A549 (cell line): Measurements from ENCODE around the gene ADAM19.

Source experiments
- BHLHE40 ChIP-seq: IDR thresholded peaks from 2 replicates; pipeline ENCODE4 v1.6.1; 2012; ENCODE audit warnings: low read depth, low read length, inconsistent platforms
- CHD2 ChIP-seq: fragments of 150-350 bp; IDR thresholded peaks from 2 replicates; pipeline ENCODE4 v1.6.1; 2014; ENCODE audit warnings: low read length; ENCODE audit not compliant: partially characterized antibody
- ESRRA ChIP-seq: fragments of 150-350 bp; IDR thresholded peaks from 2 replicates; pipeline ENCODE4 v1.6.1; 2014; ENCODE audit warnings: mild to moderate bottlenecking, low read length, borderline replicate concordance
- POLR2A ChIP-seq: IDR thresholded peaks from 2 replicates; pipeline ENCODE4 v1.6.1; 2012; ENCODE audit warnings: mild to moderate bottlenecking, low read length
- RAD21 ChIP-seq, 2 experiments: fragments of >200 bp in 1 of 2; sonication (Bioruptor Twin) in 1 of 2; formaldehyde crosslinking in 1 of 2; IDR thresholded peaks in 1 of 2; conservative IDR thresholded peaks in 1 of 2; 2 replicates in 1 of 2; 3 replicates in 1 of 2; pipeline ENCODE4 v1.6.1; 2012 to 2018; ENCODE audit warnings: inconsistent platforms in 1 of 2
- RARB ChIP-seq: fragments of 250-450 bp; sonication (Bioruptor Pico); IDR thresholded peaks from 2 replicates; pipeline ENCODE4 v1.8.0; 2021; ENCODE audit warnings: mild to moderate bottlenecking, moderate library complexity
- USF2 ChIP-seq: fragments of 450-650 bp; IDR thresholded peaks from 2 replicates; pipeline ENCODE4 v1.6.1; 2014; ENCODE audit warnings: antibody characterized with exemption
- ZSCAN20 ChIP-seq: fragments of 250-450 bp; sonication (Bioruptor Pico); IDR thresholded peaks from 2 replicates; pipeline ENCODE4 v1.8.0; 2022; ENCODE audit warnings: mild to moderate bottlenecking, moderate library complexity
- TF ChIP-seq, protein P1 (sequence below): fragments of >200 bp; sonication (Bioruptor Twin); formaldehyde crosslinking; IDR thresholded peaks from 3 replicates; pipeline ENCODE4 v1.5.1; 2016
- TF ChIP-seq, protein P2 (sequence below): fragments of 150-350 bp; IDR thresholded peaks from 2 replicates; pipeline ENCODE4 v1.6.1; 2014; ENCODE audit warnings: low read depth, mild to moderate bottlenecking, low read length

DNA sequence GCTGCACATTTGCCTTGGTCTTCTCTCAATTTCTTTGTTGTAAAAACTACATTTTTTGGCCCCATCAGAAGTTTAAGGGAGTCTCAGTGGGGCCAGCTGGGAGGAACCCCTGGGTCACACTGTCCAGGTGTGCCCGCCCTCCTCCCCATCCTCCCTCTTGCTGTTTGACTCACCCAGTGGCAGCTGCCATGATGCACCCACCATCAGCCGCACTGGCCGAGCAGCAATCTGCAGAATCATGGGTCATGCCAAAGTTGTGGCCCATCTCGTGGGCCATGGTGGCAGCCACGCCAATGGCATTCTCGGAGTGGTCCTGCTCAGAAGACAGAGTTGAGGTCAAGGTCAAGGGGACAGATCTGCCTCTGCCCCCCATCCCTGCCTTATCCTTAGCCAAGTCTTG lies 70.1 kb downstream of the ADAM19 start:
- TF ChIP-seq, protein P1, sequence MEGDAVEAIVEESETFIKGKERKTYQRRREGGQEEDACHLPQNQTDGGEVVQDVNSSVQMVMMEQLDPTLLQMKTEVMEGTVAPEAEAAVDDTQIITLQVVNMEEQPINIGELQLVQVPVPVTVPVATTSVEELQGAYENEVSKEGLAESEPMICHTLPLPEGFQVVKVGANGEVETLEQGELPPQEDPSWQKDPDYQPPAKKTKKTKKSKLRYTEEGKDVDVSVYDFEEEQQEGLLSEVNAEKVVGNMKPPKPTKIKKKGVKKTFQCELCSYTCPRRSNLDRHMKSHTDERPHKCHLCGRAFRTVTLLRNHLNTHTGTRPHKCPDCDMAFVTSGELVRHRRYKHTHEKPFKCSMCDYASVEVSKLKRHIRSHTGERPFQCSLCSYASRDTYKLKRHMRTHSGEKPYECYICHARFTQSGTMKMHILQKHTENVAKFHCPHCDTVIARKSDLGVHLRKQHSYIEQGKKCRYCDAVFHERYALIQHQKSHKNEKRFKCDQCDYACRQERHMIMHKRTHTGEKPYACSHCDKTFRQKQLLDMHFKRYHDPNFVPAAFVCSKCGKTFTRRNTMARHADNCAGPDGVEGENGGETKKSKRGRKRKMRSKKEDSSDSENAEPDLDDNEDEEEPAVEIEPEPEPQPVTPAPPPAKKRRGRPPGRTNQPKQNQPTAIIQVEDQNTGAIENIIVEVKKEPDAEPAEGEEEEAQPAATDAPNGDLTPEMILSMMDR = no peak
- no peak for TF ChIP-seq POLR2A
- TF ChIP-seq CHD2 = no peak
- TF ChIP-seq RARB (CRISPR knock-in tag) = no peak
- TF ChIP-seq RAD21 (conservative IDR thresholded peaks at IDR 0.05 in 1 of 2, IDR thresholded peaks at IDR 0.05 in 1 of 2) = no peak
- TF ChIP-seq USF2 = no peak
- no peak for TF ChIP-seq ESRRA
- TF ChIP-seq ZSCAN20 (CRISPR knock-in tag) = no peak
- TF ChIP-seq, protein P2, sequence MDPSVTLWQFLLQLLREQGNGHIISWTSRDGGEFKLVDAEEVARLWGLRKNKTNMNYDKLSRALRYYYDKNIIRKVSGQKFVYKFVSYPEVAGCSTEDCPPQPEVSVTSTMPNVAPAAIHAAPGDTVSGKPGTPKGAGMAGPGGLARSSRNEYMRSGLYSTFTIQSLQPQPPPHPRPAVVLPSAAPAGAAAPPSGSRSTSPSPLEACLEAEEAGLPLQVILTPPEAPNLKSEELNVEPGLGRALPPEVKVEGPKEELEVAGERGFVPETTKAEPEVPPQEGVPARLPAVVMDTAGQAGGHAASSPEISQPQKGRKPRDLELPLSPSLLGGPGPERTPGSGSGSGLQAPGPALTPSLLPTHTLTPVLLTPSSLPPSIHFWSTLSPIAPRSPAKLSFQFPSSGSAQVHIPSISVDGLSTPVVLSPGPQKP = no peak
- TF ChIP-seq BHLHE40 = no peak
